ENCODE measurements around the gene SMTNL1.

The SMTNL1 gene, protein sequence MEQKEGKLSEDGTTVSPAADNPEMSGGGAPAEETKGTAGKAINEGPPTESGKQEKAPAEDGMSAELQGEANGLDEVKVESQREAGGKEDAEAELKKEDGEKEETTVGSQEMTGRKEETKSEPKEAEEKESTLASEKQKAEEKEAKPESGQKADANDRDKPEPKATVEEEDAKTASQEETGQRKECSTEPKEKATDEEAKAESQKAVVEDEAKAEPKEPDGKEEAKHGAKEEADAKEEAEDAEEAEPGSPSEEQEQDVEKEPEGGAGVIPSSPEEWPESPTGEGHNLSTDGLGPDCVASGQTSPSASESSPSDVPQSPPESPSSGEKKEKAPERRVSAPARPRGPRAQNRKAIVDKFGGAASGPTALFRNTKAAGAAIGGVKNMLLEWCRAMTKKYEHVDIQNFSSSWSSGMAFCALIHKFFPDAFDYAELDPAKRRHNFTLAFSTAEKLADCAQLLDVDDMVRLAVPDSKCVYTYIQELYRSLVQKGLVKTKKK

GRCh38 chr11:57536947-57537619 is at the start of gene SMTNL1:
TSS of gene SMTNL1 (plus strand) at chr11:57537595. CDS start at chr11:57542643, 5,048 bp downstream.
- DNase-seq, result no peak

- DNase-seq, result no peak
These were observed 49.3 kb upstream of the SMTNL1 start for GRCh38 chr11:57487920-57488659.

- no peak for DNase-seq
These were observed 46.7 kb upstream of the SMTNL1 start for GRCh38 chr11:57490456-57491248.

DNA sequence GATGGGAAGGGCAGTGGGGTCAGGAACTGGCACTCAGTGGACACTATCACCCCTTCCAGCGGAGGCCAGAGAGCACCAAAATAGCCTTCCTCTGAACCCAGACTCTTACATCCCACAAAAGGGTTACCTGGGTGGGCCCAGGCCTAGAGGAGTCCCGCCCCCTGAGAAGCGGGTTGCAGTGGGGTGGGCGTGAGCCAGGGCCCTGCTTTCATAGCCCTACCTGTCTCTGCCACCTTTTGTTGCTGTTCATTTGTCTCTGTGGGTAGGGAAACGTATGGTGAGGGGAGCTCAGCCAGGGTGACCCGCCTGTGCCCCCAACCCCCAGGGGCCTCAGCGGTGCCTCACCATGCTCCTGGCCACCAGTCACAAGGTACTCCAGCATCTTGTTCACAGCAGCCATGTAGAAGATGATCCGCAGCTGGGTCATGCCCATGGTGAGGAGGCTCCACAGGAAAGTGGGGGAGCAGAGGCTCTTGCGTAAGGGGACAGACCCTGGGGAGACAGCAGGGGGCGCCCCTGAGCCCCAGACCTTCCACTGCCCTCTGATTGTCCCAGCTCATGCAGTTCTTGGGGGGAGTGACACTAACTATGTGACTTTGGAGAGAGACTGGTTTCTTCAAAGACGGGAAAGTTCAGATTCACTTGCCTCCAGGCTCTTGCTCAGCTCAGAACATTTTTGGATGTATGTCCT is 45.9 kb upstream of the SMTNL1 start:
- no peak for DNase-seq

- peak in 1 of 2 donors; percentile 31 for DNase-seq
These were observed 43.6 kb upstream of the SMTNL1 start for GRCh38 chr11:57493507-57494503.

DNA sequence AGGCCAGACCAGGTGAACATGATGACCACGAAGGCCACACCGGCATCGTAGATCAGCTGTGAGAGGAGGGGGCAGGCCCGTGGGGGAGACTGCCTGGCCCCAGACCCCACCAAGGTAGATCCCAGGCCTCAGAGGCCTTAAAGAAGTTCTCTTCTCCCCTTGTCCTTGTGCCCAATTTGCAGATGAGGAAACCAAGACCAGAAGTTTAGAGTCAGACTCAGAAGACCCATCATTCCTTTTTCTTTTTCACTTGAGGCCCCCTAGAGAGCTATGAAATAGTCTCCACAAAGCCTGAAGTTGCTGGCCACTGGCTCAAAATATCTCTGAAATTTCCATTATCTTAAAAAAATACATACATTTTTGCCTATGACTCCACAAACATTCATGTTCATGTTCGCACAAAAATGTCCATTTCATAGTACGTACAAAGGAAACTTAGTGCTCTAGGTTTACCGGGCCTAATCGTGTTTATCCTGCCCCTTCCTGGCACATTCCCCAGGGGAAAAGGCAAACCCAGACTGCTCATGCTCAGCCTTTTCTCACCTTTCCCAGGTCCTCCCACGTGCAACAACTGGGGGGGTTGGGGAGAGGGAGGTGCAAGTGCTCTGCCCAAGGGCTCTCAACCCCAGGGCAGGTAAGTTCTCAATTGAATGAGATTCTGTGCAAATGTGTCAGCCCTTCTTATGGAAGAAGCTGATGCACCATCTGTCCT is 41.1 kb upstream of the SMTNL1 start:
- no peak for DNase-seq

DNA sequence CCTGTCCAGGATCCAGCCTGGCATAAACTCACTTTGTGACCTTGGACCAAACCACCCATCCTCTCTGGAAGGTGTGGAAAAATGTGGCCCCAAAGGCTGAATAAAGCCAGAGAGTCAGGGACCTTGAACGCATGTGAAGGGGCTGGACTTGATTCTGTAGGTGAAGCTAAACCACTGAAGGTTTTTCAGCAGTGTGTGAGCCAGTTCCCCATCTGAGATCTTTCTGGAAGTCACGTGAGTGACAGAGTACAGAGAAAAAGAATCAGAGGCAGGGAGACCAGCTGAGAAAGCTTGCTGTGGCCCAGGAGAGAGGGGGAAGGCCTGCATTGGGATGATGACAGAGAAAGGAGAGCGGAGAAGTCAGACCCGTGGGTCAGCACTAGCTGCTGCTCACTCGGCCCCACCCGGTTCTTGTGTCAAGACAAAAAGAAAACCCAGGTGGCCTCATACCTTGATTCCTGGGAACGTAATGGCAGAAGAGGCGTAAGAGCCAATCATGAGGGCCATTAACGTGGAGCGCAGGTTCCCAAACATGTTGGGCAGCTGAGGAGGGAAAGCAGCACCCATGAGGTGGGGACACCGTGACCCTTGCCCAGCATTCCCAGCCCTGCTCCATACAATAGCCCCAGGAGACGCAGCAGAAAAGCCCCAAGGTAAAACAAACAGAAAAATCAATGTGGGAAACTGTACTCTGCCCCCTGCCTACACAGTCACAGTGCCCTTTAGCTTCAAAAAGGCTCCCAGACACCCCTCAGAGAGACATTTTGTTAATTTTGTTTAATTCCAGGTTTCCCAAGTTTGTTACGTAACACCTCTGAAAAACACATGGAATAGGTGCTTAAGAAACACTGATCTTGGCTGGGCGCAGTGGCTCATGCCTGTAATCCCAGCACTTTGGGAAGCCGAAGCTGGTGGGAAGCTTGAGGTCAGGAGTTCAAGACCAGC is 39.8 kb upstream of the SMTNL1 start:
- DNase-seq, result no peak

DNA sequence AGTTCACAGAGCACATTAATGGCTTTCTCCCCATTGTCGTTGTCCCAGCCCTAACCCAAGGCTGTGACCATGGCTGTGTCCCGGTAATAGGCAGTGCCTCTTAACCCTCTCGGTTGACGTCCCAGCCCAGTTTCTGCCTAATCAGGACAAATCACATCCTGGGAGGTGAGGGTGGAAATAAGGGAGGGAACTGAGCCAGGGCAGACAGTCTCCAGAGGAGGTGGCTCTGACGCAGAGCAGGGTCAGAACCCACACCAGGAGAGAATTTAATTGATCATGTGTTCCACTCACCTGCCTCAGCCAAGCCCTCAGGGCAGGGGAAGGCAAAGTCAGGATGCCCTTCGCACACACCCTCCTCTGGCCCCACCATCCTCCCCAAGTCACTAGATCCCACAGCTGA is 38.9 kb upstream of the SMTNL1 start:
- no peak for DNase-seq

DNA sequence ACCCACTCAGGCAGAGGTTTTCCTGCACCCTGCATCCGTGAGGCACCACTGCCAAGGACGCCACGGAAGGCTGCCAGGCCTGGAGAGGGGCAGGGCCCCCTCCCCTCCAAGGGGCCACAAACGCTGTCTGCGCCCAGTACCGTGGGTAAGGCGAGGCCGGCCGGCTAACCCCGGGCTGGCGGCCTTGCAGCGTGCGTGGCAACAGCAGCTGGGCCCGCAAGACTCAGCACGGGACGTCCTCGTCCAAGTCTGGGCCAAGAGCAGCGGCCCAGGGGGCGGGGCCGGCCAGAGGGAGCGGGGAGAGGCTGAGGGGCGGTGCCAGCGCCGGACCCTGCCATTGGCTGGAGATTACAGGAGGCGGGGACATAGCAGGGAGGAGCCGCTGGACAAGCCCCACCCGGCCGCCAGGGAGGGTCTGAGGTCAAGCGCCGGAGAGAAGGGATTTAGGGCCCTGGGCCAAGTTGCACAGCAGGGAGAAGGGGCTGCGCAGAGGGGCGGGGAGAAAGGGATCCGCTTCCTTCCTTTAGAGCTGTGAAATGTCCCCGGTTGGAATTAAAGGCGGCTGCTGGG is 37.9 kb upstream of the SMTNL1 start:
- peak; percentile 82 to 90 for DNase-seq

DNA sequence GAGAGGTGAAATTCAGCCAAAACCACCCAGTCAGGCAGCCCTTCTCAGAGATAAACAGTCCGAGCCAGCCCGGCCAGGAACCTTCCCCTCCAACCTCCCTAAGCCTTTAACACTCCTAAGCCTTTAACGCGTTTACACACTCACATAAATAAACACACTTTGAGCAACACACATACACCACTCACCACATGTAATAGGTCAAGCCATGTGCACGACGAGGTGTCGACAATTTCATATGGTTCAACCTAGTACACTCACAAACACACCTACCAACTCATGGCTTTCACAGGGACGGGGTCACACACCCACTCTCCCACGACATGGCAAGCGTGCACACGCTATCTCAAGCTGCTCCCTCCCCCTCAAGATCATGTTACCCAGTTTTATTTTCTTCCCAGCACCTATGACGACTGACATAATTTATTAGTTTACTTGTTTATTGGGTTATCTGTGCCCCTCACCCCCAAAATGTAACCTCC is 37.4 kb upstream of the SMTNL1 start:
- no peak for DNase-seq

GRCh38 chr11:57500515-57500914 is 36.9 kb upstream of the SMTNL1 start:
- no peak for DNase-seq

- DNase-seq, result no peak
These were observed 36.5 kb upstream of the SMTNL1 start for GRCh38 chr11:57500926-57501325.

GRCh38 chr11:57501953-57502352 is 35.4 kb upstream of the SMTNL1 start:
- no peak for DNase-seq

DNA sequence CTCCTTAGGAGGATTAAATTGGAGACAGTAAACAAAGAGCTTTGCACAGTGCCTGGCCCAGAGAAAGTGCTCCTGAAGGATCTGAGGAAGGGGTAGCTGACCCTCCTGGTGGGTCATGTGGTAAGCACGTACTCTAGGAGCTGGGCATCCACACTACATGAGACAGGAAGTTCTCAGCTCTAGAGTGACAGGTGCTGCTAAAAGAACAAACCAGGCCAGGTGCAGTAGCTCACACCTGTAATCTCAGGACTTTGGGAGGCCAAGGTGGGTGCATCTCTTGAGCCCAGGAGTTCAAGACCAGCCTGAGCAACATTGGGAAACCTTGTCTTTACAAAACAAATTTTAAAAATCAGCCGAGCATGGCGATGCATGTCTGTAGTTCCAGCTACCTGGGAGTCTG is 35.0 kb upstream of the SMTNL1 start:
- DNase-seq, result no peak

- DNase-seq, result no peak
These were observed 34.5 kb upstream of the SMTNL1 start for GRCh38 chr11:57502870-57503269.

DNA sequence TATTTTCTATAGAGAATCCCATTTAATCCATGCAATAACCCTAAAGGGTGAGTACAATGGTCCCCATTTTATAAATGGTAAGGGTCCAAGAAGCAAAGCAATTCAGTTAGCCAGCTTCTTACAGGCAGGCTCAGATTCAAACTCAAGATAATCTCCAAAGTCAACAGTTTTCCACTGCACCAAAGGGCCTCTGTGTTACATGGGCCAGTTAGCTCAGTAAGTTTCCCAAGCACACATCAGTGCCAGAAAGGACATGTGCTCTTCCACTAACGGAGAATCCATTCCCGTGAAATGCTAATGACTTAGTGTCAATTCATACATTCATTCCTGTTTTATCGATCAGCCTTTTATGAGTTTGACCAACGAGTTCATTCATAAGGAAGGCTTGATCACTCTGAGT is 32.9 kb upstream of the SMTNL1 start:
- no peak for DNase-seq

DNA sequence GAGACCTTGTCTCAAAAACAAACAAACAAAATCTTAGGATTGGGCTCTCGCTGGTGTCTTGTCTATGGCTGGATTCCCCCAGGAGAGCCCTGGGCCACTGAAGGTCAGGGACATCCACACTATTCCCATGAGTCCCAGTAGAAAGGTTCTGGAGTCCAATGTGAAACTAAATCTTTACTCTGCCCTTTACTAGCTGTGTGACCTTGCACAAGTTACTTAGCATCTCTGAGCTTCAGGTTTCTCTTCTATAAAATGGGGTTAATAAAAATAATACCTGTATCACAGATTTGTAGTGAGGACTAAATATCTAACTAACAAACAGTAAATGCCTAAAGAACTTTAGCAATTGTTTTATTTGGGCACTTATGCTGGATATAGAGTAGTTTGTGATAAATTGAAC is 30.9 kb upstream of the SMTNL1 start:
- DNase-seq, result no peak

Data from hippocampal formation (tissue), 2 donors.